Vagina (tissue), 2 donors: ENCODE data around the gene ARSJ. TPM values are rescaled to one million over a fixed set of nuclear protein-coding genes. Genes with fewer than 3 reads are reported as not detected.

Source experiments
- DNase-seq, 2 donors: peaks; one replicate each; pipeline ENCODE4 v3.0.0-alpha.2; 2017; ENCODE audit errors: extremely low spot score in 2 of 2
- H3K27ac ChIP-seq: fragments of 200-600 bp; sonication (generic); one replicate; pipeline ENCODE4 v1.5.1; 2019
- H3K27me3 ChIP-seq: fragments of 200-600 bp; sonication (generic); one replicate; pipeline ENCODE4 v1.5.1; 2019
- H3K36me3 ChIP-seq, 2 donors: fragments of 200-600 bp; sonication (generic); one replicate each; pipeline ENCODE4 v1.5.1; 2017 to 2019
- H3K4me1 ChIP-seq: fragments of 200-600 bp; sonication (generic); one replicate; pipeline ENCODE4 v1.5.1; 2019
- H3K4me3 ChIP-seq, 2 donors: fragments of 200-600 bp; sonication (generic); 1 replicate in 1 of 2; 2 replicates in 1 of 2; pipeline ENCODE4 v1.5.1; 2016 to 2019
- H3K9me3 ChIP-seq: fragments of 200-600 bp; sonication (generic); one replicate; pipeline ENCODE4 v1.5.1; 2019
- POLR2A ChIP-seq, 2 donors: fragments of 450-650 bp; IDR thresholded peaks; one replicate each; pipeline ENCODE4 v1.6.1; 2017; ENCODE audit warnings: antibody characterized with exemption in 2 of 2, mild to moderate bottlenecking in 2 of 2, moderate library complexity in 2 of 2
- POLR2AphosphoS5 ChIP-seq, 2 donors: sonication (generic); formaldehyde crosslinking; IDR thresholded peaks; one replicate each; pipeline ENCODE4 v1.9.0; 2017; ENCODE audit warnings: antibody characterized with exemption in 2 of 2, mild to moderate bottlenecking in 2 of 2, low read depth in 1 of 2; ENCODE audit not compliant: insufficient read depth in 1 of 2
- intact Hi-C: fragments of 100-400 bp; cut with DNase I; formaldehyde crosslinking; loops from one replicate; pipeline ENCODE4 v1.15.1; 2023
- total RNA-seq: library from RNA; depleted of rRNA; stranded (reverse); fragments of >200 nt; gene quantifications from one replicate; pipeline ENCODE4 v1.2.3, GENCODE V29; 2016
- TF ChIP-seq, protein P1 (sequence below), 3 experiments: fragments of 450-650 bp in 2 of 3; fragments of 200-600 bp in 1 of 3; sonication (generic) in 1 of 3; IDR thresholded peaks; one replicate each; pipeline ENCODE4 v1.5.1; 2017 to 2019; ENCODE audit warnings: antibody characterized with exemption in 3 of 3, mild to moderate bottlenecking in 2 of 3, moderate library complexity in 2 of 3

The ARSJ gene
- total RNA-seq, 1 donor from 2014 or later: 5.4 TPM

DNA sequence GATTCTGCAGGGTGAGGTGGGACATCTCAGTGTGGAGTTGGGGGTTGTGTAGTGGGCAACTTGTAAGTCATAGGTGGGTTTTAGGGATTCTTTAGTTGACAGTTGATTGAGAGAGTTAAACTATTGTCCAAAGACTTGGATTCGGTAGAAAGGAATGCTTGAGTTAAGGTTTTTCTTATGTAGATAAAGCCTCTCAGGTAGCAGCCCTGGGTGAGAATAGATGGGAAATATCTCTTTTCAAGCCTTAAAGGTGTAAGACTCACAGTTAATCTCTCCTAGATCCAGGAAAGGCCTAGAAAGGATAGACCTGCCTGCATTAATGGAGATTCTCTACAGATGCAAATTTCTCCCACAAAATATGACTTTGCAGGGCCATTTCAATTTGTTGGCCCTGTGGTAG lies 108.4 kb downstream of the ARSJ start:
- intact Hi-C loops: no loop called here

DNA sequence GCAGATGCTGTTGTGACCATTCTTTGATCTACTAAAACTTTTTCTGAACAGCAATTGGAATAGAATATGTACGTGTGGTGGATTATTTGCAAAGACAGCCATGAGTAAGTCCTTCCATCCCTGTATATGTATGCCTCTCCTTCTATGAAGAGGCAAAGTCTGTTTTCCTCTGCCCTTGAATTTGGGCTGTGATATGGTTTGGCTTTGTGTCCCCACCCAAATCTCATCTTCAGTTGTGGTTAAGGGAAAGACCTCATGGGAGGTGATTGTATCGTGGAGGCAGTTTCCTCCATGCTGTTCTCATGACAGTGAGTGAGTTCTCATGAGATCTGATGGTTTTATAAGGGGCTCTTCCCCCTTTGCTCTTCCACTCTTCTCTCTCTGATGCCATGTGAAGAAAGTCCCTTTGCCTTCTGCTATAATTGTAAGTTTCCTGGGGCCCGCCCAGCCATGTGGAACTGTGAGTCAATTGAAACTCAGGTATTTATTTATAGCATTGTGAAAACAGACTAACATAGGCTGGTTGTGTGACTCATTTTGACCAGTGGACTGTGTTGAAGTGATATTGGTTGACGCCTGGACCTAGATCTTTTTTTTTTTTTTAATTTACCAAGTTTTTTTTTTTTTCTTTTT lies 109.6 kb downstream of the ARSJ start:
- no peak overlapping the region for H3K4me3 ChIP-seq
- no peak overlapping the region for H3K27ac ChIP-seq
- intact Hi-C loops: no loop called here
- H3K9me3 ChIP-seq: no peaks in the 10 kb centered on the region
- no peak for DNase-seq
- H3K27me3 ChIP-seq: no peaks in the 10 kb centered on the region
- H3K4me1 ChIP-seq: no peaks in the 10 kb centered on the region
- TF ChIP-seq POLR2AphosphoS5 (IDR thresholded peaks at IDR 0.05; ENCODE audit: insufficient read depth in 1 of 2, low read depth in 1 of 2): no peak
- no peaks in the 10 kb centered on the region for H3K36me3 ChIP-seq

More for the DNA sequence above, 108.4 kb downstream of the ARSJ start:
- TF ChIP-seq, protein P1, sequence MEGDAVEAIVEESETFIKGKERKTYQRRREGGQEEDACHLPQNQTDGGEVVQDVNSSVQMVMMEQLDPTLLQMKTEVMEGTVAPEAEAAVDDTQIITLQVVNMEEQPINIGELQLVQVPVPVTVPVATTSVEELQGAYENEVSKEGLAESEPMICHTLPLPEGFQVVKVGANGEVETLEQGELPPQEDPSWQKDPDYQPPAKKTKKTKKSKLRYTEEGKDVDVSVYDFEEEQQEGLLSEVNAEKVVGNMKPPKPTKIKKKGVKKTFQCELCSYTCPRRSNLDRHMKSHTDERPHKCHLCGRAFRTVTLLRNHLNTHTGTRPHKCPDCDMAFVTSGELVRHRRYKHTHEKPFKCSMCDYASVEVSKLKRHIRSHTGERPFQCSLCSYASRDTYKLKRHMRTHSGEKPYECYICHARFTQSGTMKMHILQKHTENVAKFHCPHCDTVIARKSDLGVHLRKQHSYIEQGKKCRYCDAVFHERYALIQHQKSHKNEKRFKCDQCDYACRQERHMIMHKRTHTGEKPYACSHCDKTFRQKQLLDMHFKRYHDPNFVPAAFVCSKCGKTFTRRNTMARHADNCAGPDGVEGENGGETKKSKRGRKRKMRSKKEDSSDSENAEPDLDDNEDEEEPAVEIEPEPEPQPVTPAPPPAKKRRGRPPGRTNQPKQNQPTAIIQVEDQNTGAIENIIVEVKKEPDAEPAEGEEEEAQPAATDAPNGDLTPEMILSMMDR (IDR thresholded peaks at IDR 0.05): no peak
- TF ChIP-seq POLR2A (IDR thresholded peaks at IDR 0.05): no peak
- no peak for TF ChIP-seq POLR2AphosphoS5 (IDR thresholded peaks at IDR 0.05; ENCODE audit: insufficient read depth in 1 of 2, low read depth in 1 of 2)
- Histone ChIP-seq H3K4me1 (no peaks in the 10 kb centered on the region), H3K27ac (no peak overlapping the region), H3K36me3 (no peaks in the 10 kb centered on the region), H3K9me3 (no peaks in the 10 kb centered on the region), H3K27me3 (no peaks in the 10 kb centered on the region), H3K4me3 (no peak overlapping the region)
- no peak for DNase-seq

DNA sequence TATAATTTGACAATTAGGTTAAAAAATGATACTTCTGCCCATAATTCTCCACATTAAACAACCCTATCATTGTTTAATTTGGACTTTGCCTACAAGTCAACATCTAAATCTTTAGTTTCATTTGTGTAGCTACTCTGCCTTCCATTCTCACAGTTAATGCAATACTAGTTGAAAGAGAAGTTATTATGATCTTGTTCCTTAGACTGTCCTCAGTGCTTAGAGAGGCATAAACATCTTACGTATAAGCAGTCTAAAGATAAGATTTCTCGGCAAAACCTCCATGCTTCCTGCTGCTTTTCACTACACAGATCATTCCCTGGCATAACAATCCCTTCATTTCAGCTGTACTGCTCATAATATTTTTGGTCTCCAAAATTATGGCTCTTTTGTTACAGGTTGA lies 112.8 kb downstream of the ARSJ start:
- no peak overlapping the region for H3K27ac ChIP-seq
- no peaks in the 10 kb centered on the region for H3K36me3 ChIP-seq
- H3K9me3 ChIP-seq: no peaks in the 10 kb centered on the region
- no peaks in the 10 kb centered on the region for H3K27me3 ChIP-seq
- no peak for TF ChIP-seq POLR2A (IDR thresholded peaks at IDR 0.05)
- TF ChIP-seq, protein P1 (IDR thresholded peaks at IDR 0.05): no peak
- no peak for TF ChIP-seq POLR2AphosphoS5 (IDR thresholded peaks at IDR 0.05; ENCODE audit: insufficient read depth in 1 of 2, low read depth in 1 of 2)
- no peak for DNase-seq
- intact Hi-C loops: no loop called here
- H3K4me3 ChIP-seq: no peak overlapping the region
- no peaks in the 10 kb centered on the region for H3K4me1 ChIP-seq

DNA sequence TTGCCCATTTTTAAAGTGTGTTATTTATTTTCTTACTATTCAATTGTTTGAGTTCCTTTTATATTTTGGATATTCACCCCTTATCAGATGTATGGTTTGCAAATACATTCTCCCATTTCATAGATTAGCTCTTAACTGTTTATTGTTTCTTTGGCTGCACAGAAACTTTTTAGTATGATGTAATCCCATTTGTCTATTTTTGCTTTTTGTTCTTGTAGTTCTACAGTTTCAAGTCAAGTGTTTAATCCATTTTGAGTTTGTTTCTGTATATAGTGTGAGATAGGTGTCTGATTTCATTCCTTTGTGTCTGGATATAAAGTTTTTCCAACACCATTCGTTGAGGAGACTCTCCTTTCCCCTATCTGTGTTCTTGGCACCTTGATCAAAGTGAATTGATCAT lies 120.5 kb downstream of the ARSJ start:
- DNase-seq: no peak
- no peaks in the 10 kb centered on the region for H3K9me3 ChIP-seq
- H3K4me3 ChIP-seq: no peak overlapping the region
- no peak overlapping the region for H3K27ac ChIP-seq
- H3K36me3 ChIP-seq: no peaks in the 10 kb centered on the region
- TF ChIP-seq POLR2A (IDR thresholded peaks at IDR 0.05) (no peak), POLR2AphosphoS5 (IDR thresholded peaks at IDR 0.05; ENCODE audit: insufficient read depth in 1 of 2, low read depth in 1 of 2) (no peak)
- TF ChIP-seq, protein P1 (IDR thresholded peaks at IDR 0.05): no peak
- H3K27me3 ChIP-seq: no peaks in the 10 kb centered on the region
- intact Hi-C loops: no loop called here
- H3K4me1 ChIP-seq: no peaks in the 10 kb centered on the region

DNA sequence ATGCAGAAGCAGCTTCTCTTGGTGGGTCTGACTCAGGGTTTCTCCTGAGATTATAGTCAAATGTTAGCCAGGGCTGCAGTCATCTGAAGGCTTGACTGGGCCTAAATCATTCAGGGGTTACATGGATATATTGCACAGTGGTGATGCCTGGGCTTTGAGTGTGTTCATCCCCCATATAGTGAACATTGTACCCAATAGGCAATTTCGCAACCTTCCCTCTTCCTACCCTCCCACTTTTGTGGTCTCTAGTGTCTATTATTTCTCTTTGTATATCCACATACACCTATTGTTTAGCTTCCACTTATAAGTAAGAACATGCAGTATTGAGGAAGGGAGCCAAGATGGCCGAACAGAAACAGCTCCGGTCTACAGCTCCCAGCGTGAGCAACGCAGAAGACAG lies 127.6 kb downstream of the ARSJ start:
- TF ChIP-seq, protein P1 (IDR thresholded peaks at IDR 0.05): no peak
- TF ChIP-seq POLR2A (IDR thresholded peaks at IDR 0.05) (no peak), POLR2AphosphoS5 (IDR thresholded peaks at IDR 0.05; ENCODE audit: insufficient read depth in 1 of 2, low read depth in 1 of 2) (no peak)
- Histone ChIP-seq H3K4me3 (no peak overlapping the region), H3K4me1 (no peaks in the 10 kb centered on the region), H3K9me3 (no peaks in the 10 kb centered on the region), H3K27me3 (no peaks in the 10 kb centered on the region), H3K27ac (no peak overlapping the region), H3K36me3 (no peaks in the 10 kb centered on the region)
- intact Hi-C loops: no loop called here
- no peak for DNase-seq

Other genes with a start within 250 kb of the ARSJ start
- 50.3 TPM for gene CAMK2D, start 217.9 kb downstream of the ARSJ start, total RNA-seq